ENCODE data around the gene UBA3.

- TF ChIP-seq CTCF (IDR thresholded peaks at IDR 0.05; ENCODE audit: insufficient read depth, low read length, poor library complexity, severe bottlenecking) (no peak), EZH2phosphoT487 (conservative IDR thresholded peaks at IDR 0.05; ENCODE audit: low read length) (no peak)
Measured at GRCh38 chr3:69095636-69096035, 15.5 kb upstream of the UBA3 start.

All from SU-DHL-6 (cell line).